OCI-LY3 (cell line): Measurements from ENCODE around the gene NMT1.

ENCODE experiments used
- H2AFZ ChIP-seq: fragments of 200-600, 300-600 bp; shearing (Covaris generic); 2 replicates; pipeline ENCODE4 v1.6.0; 2014; ENCODE audit warnings: antibody characterized with exemption, low read depth, low read length
- H3K27ac ChIP-seq: fragments of 200-600, 300-600 bp; sonication (generic); 2 replicates; pipeline ENCODE4 v1.5.1; 2014; ENCODE audit warnings: mild to moderate bottlenecking, low read length, moderate library complexity, mixed read lengths
- H3K27me3 ChIP-seq: fragments of 200-600, 300-600 bp; sonication (generic); 2 replicates; pipeline ENCODE4 v1.6.1; 2014; ENCODE audit warnings: low read depth, low read length, mixed read lengths
- H3K36me3 ChIP-seq: fragments of 200-600, 300-600 bp; sonication (generic); replicated peaks from 2 replicates; pipeline ENCODE3; 2014; ENCODE audit warnings: low read depth, low read length, mixed read lengths
- H3K4me1 ChIP-seq: fragments of 300-600, 200-600 bp; sonication (generic); 2 replicates; pipeline ENCODE4 v1.6.1; 2014; ENCODE audit warnings: low read length, mixed read lengths
- H3K4me2 ChIP-seq: fragments of 200-600, 300-600 bp; sonication (generic); 2 replicates; pipeline ENCODE4 v1.6.1; 2014; ENCODE audit warnings: low read length, mixed read lengths
- H3K4me3 ChIP-seq: fragments of 300-600, 200-600 bp; sonication (generic); 2 replicates; pipeline ENCODE4 v1.5.1; 2014; ENCODE audit warnings: antibody characterized with exemption, mild to moderate bottlenecking, low read length, moderate library complexity
- H3K79me2 ChIP-seq: fragments of 300-600, 200-600 bp; shearing (Covaris generic); 2 replicates; pipeline ENCODE4 v1.6.1; 2014; ENCODE audit warnings: mild to moderate bottlenecking, low read length, mixed read lengths
- H3K9ac ChIP-seq: fragments of 300-600, 200-600 bp; shearing (Covaris generic); 2 replicates; pipeline ENCODE4 v1.6.0; 2014; ENCODE audit warnings: mild to moderate bottlenecking, low read length, moderate library complexity
- H3K9me3 ChIP-seq: fragments of 200-600, 300-600 bp; shearing (Covaris generic); 2 replicates; pipeline ENCODE4 v1.6.1; 2014; ENCODE audit warnings: low read length, mixed read lengths; ENCODE audit not compliant: insufficient read depth
- H4K20me1 ChIP-seq: fragments of 200-600, 300-600 bp; sonication (generic); 2 replicates; pipeline ENCODE4 v1.6.1; 2016; ENCODE audit warnings: low read length, mixed read lengths; ENCODE audit not compliant: insufficient read depth
- EZH2phosphoT487 ChIP-seq: fragments of 200-600 bp; shearing (Covaris generic); IDR thresholded peaks from 2 replicates; pipeline ENCODE4 v1.6.1; 2018; ENCODE audit warnings: antibody characterized with exemption, mixed run types, low read depth
- TF ChIP-seq, protein P1 (sequence below): fragments of 200-600, 300-600 bp; sonication (generic); IDR thresholded peaks from 2 replicates; pipeline ENCODE4 v1.5.1; 2014; ENCODE audit warnings: antibody characterized with exemption, low read length, low read depth

The NMT1 gene

DNA sequence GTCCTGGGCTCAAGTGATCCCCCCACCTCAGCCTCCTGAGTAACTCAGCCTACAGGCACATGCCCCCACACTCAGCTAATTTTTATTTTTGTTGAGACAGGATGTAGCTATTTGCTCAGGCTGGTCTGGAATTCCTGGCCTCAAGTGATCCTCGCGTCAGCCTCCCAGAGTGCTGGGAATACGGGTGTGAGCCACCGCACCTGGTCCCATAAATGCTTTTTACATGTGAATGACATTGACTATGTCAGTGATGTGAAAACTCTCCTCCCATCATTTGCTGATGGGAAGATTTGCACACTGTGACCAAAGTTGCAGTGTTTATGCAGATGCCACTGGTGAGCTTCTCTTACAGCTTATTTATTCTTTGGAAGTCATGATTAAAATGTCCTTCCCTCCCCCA lies 56.2 kb downstream of the NMT1 start:
- H3K4me3 ChIP-seq: no peak overlapping the region
- no peak overlapping the region for H3K27ac ChIP-seq
- H3K27me3 ChIP-seq: no peaks in the 10 kb centered on the region
- no peaks in the 10 kb centered on the region for H4K20me1 ChIP-seq
- no peaks in the 10 kb centered on the region for H3K9me3 ChIP-seq
- no peak overlapping the region for H2AFZ ChIP-seq
- no peak overlapping the region for H3K9ac ChIP-seq
- no peak overlapping the region for H3K4me2 ChIP-seq
- no peaks in the 10 kb centered on the region for H3K36me3 ChIP-seq
- H3K79me2 ChIP-seq: no peaks in the 10 kb centered on the region
- TF ChIP-seq, protein P1, sequence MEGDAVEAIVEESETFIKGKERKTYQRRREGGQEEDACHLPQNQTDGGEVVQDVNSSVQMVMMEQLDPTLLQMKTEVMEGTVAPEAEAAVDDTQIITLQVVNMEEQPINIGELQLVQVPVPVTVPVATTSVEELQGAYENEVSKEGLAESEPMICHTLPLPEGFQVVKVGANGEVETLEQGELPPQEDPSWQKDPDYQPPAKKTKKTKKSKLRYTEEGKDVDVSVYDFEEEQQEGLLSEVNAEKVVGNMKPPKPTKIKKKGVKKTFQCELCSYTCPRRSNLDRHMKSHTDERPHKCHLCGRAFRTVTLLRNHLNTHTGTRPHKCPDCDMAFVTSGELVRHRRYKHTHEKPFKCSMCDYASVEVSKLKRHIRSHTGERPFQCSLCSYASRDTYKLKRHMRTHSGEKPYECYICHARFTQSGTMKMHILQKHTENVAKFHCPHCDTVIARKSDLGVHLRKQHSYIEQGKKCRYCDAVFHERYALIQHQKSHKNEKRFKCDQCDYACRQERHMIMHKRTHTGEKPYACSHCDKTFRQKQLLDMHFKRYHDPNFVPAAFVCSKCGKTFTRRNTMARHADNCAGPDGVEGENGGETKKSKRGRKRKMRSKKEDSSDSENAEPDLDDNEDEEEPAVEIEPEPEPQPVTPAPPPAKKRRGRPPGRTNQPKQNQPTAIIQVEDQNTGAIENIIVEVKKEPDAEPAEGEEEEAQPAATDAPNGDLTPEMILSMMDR: no peak
- no peak for TF ChIP-seq EZH2phosphoT487
- no peaks in the 10 kb centered on the region for H3K4me1 ChIP-seq

DNA sequence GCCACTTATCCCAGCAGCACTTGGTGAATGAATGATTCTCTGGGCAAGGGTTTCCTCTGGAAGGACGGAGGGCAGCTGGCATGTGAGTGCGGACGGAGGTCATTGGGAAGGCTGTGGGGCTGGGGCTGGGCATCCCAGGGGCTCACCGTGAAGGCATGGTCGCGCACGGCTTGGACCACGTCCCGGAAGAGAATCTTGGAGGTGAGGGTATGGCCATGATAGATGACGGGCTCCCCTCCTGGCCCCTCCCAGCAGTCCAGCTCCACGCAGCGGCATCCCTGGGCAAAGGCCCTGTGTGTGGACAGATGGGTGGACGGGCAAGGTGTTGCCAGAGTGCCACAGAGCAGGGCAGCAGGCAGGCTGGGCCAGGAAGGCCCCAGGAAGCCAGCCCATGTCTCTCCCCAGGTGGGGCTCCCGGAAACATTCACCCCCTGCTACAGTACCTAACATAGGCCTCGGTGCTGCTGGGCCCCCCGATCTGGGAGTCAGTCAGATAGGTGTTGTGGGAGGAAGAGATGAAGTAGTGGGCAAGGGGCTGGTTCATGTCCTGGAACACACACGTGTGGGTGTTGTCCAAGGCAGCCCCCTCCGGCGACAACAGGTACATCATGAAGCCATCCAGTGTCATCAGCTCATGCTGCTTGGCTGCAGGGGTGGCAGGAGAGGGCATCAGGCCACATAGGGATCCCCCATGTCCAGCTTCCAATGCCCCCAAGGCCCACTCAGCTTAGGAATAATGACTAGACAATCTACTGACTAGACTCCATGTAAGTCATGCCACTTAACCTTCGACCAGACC lies 56.9 kb downstream of the NMT1 start:
- Histone ChIP-seq H4K20me1 (no peaks in the 10 kb centered on the region), H3K4me2 (no peak overlapping the region), H3K4me3 (no peak overlapping the region), H3K36me3 (no peaks in the 10 kb centered on the region), H3K9ac (no peak overlapping the region), H3K9me3 (no peaks in the 10 kb centered on the region), H3K4me1 (no peaks in the 10 kb centered on the region), H3K27me3 (no peaks in the 10 kb centered on the region), H3K27ac (no peak overlapping the region), H3K79me2 (no peaks in the 10 kb centered on the region), H2AFZ (no peak overlapping the region)
- TF ChIP-seq, protein P1: no peak

GRCh38 chr17:45118691-45119090 lies 57.6 kb downstream of the NMT1 start:
- no peaks in the 10 kb centered on the region for H4K20me1 ChIP-seq
- no peak overlapping the region for H3K27ac ChIP-seq
- no peak overlapping the region for H3K4me2 ChIP-seq
- H3K79me2 ChIP-seq: no peaks in the 10 kb centered on the region
- H3K27me3 ChIP-seq: no peaks in the 10 kb centered on the region
- TF ChIP-seq, protein P1: no peak
- no peak for TF ChIP-seq EZH2phosphoT487
- H3K9ac ChIP-seq: no peak overlapping the region
- H3K36me3 ChIP-seq: no peaks in the 10 kb centered on the region
- no peaks in the 10 kb centered on the region for H3K4me1 ChIP-seq
- H3K9me3 ChIP-seq: no peaks in the 10 kb centered on the region
- no peak overlapping the region for H3K4me3 ChIP-seq
- no peak overlapping the region for H2AFZ ChIP-seq

- H3K4me2 ChIP-seq: no peak overlapping the region
- H3K27me3 ChIP-seq: no peaks in the 10 kb centered on the region
- peaks cover 4% of the 10 kb centered on the region; the same call in 1 of the 2 replicates for H3K4me1 ChIP-seq
- no peaks in the 10 kb centered on the region for H3K9me3 ChIP-seq
- H2AFZ ChIP-seq: no peak overlapping the region
- H3K27ac ChIP-seq: no peak overlapping the region
- no peaks in the 10 kb centered on the region for H4K20me1 ChIP-seq
- no peak for TF ChIP-seq EZH2phosphoT487
- TF ChIP-seq, protein P1: no peak
- H3K9ac ChIP-seq: no peak overlapping the region
- H3K79me2 ChIP-seq: no peaks in the 10 kb centered on the region
- H3K36me3 ChIP-seq: no peaks in the 10 kb centered on the region
- H3K4me3 ChIP-seq: no peak overlapping the region
Measured at GRCh38 chr17:45119964-45120363, 58.8 kb downstream of the NMT1 start.
